ENCODE results near the gene MAD1L1.

Gene MAD1L1

DNA sequence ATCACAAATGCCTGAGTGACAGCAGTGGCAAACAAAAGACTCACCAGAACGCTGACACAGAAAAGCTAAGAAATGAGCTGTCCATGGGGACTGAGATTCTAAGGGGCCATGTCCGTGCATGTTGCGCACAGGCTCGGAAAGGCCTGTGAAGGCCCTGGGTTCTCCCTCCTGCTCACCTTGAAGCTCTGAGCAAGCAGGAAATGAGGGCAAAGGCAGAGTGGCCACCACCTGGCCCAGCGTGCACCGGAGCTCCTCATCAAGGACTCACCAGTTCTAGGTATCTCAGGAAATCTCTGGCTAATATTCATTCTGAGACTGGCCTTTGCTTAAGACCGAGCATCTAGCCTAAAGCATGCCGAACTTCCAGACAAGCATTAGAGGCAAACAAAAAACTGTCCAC lies 52.7 kb downstream of the MAD1L1 start:
- H3K23ac ChIP-seq (ENCODE audit: low read length), result no peak overlapping the region
- peaks cover 0 to 2% of the 10 kb centered on the region in 2 experiments for H3K36me3 ChIP-seq (ENCODE audit: control insufficient read depth in 1 of 2, insufficient read depth in 2 of 2, low read length in 2 of 2)
- no peak overlapping the region for H2BK5ac ChIP-seq (ENCODE audit: low read depth, low read length, poor library complexity)
- H3K4ac ChIP-seq (ENCODE audit: low read depth, low read length), result no peak overlapping the region
- peak overlapping the region; percentile 8 for H4K12ac ChIP-seq (ENCODE audit: low read depth, low read length)
- no peak overlapping the region for H4K8ac ChIP-seq (ENCODE audit: low read depth, low read length)
- H3K4me3 ChIP-seq (ENCODE audit: low read depth, low read length), result no peak overlapping the region
- no peak overlapping the region for H3K14ac ChIP-seq (ENCODE audit: low read length)
- H2AFZ ChIP-seq (ENCODE audit: insufficient read depth, low read length, poor library complexity), result no peak overlapping the region
- H3K9ac ChIP-seq (ENCODE audit: low read length), result no peak overlapping the region
- H3K27ac ChIP-seq (ENCODE audit: low read depth, low read length), result peak overlapping the region; percentile 19
- DNase-seq, result no peak
- no peak overlapping the region for H3K4me2 ChIP-seq (ENCODE audit: low read length)
- H2BK120ac ChIP-seq (ENCODE audit: insufficient read depth, low read length, poor library complexity), result no peak overlapping the region
- H3K4me1 ChIP-seq (ENCODE audit: control insufficient read depth in 1 of 2, insufficient read depth in 2 of 2, low read length in 2 of 2), result peaks cover 3 to 4% of the 10 kb centered on the region in 2 experiments
- no peak overlapping the region for H2BK12ac ChIP-seq (ENCODE audit: low read length)
- no peak overlapping the region for H4K91ac ChIP-seq (ENCODE audit: low read depth, low read length)
- WGBS (ENCODE audit: extremely low coverage, insufficient coverage, insufficient read length), result no CpG with 5 or more reads among the region's 8 CpGs
- no peaks in the 10 kb centered on the region for H3K79me1 ChIP-seq (ENCODE audit: low read length)
- no peaks in the 10 kb centered on the region for H3K27me3 ChIP-seq (ENCODE audit: insufficient read depth, low read length)
- H3K18ac ChIP-seq (ENCODE audit: low read length), result no peak overlapping the region
- no peaks in the 10 kb centered on the region for H3K79me2 ChIP-seq (ENCODE audit: control insufficient read depth, insufficient read depth, low read length, poor library complexity)
- H3K9me3 ChIP-seq (ENCODE audit: insufficient read depth, low read depth, low read length), result no peaks in the 10 kb centered on the region
- H2AK5ac ChIP-seq (ENCODE audit: low read length), result no peak overlapping the region

DNA sequence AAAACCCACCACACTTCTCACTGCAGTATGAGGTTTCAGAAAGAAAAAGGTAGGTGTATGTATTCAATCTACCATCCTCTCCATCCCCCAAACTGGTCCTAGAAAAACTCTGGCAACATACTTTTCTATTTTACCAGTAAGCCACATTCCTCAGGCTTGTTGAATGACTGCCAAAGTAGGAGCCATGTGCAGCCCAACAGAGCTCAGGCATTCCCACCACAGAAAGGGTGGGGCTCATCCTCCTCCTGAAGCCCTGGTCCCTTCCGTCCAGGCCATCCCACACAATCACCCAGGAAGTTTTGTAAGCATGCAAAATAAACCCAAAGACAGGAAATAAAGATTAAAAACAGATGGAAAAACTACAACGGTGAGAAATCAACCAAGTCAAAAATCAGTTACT lies 57.2 kb downstream of the MAD1L1 start:
- Histone ChIP-seq H3K18ac (ENCODE audit: low read length) (no peak overlapping the region), H3K4me2 (ENCODE audit: low read length) (no peak overlapping the region), H3K79me1 (ENCODE audit: low read length) (peaks cover 3% of the 10 kb centered on the region), H3K4me1 (ENCODE audit: control insufficient read depth in 1 of 2, insufficient read depth in 2 of 2, low read length in 2 of 2) (peaks cover 6 to 8% of the 10 kb centered on the region in 2 experiments), H4K8ac (ENCODE audit: low read depth, low read length) (no peak overlapping the region), H2AFZ (ENCODE audit: insufficient read depth, low read length, poor library complexity) (no peak overlapping the region), H4K91ac (ENCODE audit: low read depth, low read length) (no peak overlapping the region), H3K9me3 (ENCODE audit: insufficient read depth, low read depth, low read length) (no peaks in the 10 kb centered on the region), H3K9ac (ENCODE audit: low read length) (no peak overlapping the region), H3K4ac (ENCODE audit: low read depth, low read length) (no peak overlapping the region), H3K27me3 (ENCODE audit: insufficient read depth, low read length) (no peaks in the 10 kb centered on the region), H3K4me3 (ENCODE audit: low read depth, low read length) (no peak overlapping the region), H4K12ac (ENCODE audit: low read depth, low read length) (no peak overlapping the region), H2BK12ac (ENCODE audit: low read length) (no peak overlapping the region), H3K14ac (ENCODE audit: low read length) (no peak overlapping the region), H3K23ac (ENCODE audit: low read length) (no peak overlapping the region), H3K27ac (ENCODE audit: low read depth, low read length) (no peak overlapping the region), H2AK5ac (ENCODE audit: low read length) (no peak overlapping the region), H3K36me3 (ENCODE audit: control insufficient read depth in 1 of 2, insufficient read depth in 2 of 2, low read length in 2 of 2) (peaks cover 9 to 12% of the 10 kb centered on the region in 2 experiments), H2BK120ac (ENCODE audit: insufficient read depth, low read length, poor library complexity) (no peak overlapping the region), H3K79me2 (ENCODE audit: control insufficient read depth, insufficient read depth, low read length, poor library complexity) (peaks cover 2% of the 10 kb centered on the region), H2BK5ac (ENCODE audit: low read depth, low read length, poor library complexity) (no peak overlapping the region)
- no peak for DNase-seq
- WGBS (ENCODE audit: extremely low coverage, insufficient coverage, insufficient read length), result no CpG with 5 or more reads among the region's 2 CpGs

GRCh38 chr7:2175091-2175490 lies 57.7 kb downstream of the MAD1L1 start:
- Histone ChIP-seq H3K79me2 (ENCODE audit: control insufficient read depth, insufficient read depth, low read length, poor library complexity) (peaks cover 5% of the 10 kb centered on the region), H3K27me3 (ENCODE audit: insufficient read depth, low read length) (no peaks in the 10 kb centered on the region), H4K91ac (ENCODE audit: low read depth, low read length) (no peak overlapping the region), H3K23ac (ENCODE audit: low read length) (no peak overlapping the region), H2AFZ (ENCODE audit: insufficient read depth, low read length, poor library complexity) (no peak overlapping the region), H3K14ac (ENCODE audit: low read length) (no peak overlapping the region), H3K4me3 (ENCODE audit: low read depth, low read length) (no peak overlapping the region), H2AK5ac (ENCODE audit: low read length) (no peak overlapping the region), H3K4me1 (ENCODE audit: control insufficient read depth in 1 of 2, insufficient read depth in 2 of 2, low read length in 2 of 2) (peaks cover 9 to 10% of the 10 kb centered on the region in 2 experiments), H2BK5ac (ENCODE audit: low read depth, low read length, poor library complexity) (no peak overlapping the region), H3K4ac (ENCODE audit: low read depth, low read length) (no peak overlapping the region), H3K79me1 (ENCODE audit: low read length) (peaks cover 7% of the 10 kb centered on the region), H4K12ac (ENCODE audit: low read depth, low read length) (no peak overlapping the region), H3K9me3 (ENCODE audit: insufficient read depth, low read depth, low read length) (no peaks in the 10 kb centered on the region), H2BK12ac (ENCODE audit: low read length) (no peak overlapping the region), H2BK120ac (ENCODE audit: insufficient read depth, low read length, poor library complexity) (no peak overlapping the region), H3K9ac (ENCODE audit: low read length) (no peak overlapping the region), H3K36me3 (ENCODE audit: control insufficient read depth in 1 of 2, insufficient read depth in 2 of 2, low read length in 2 of 2) (peaks cover 12 to 16% of the 10 kb centered on the region in 2 experiments), H3K4me2 (ENCODE audit: low read length) (no peak overlapping the region), H3K27ac (ENCODE audit: low read depth, low read length) (no peak overlapping the region), H3K18ac (ENCODE audit: low read length) (no peak overlapping the region), H4K8ac (ENCODE audit: low read depth, low read length) (no peak overlapping the region)
- DNase-seq, result no peak
- WGBS (ENCODE audit: extremely low coverage, insufficient coverage, insufficient read length), result no CpG with 5 or more reads among the region's 15 CpGs

DNA sequence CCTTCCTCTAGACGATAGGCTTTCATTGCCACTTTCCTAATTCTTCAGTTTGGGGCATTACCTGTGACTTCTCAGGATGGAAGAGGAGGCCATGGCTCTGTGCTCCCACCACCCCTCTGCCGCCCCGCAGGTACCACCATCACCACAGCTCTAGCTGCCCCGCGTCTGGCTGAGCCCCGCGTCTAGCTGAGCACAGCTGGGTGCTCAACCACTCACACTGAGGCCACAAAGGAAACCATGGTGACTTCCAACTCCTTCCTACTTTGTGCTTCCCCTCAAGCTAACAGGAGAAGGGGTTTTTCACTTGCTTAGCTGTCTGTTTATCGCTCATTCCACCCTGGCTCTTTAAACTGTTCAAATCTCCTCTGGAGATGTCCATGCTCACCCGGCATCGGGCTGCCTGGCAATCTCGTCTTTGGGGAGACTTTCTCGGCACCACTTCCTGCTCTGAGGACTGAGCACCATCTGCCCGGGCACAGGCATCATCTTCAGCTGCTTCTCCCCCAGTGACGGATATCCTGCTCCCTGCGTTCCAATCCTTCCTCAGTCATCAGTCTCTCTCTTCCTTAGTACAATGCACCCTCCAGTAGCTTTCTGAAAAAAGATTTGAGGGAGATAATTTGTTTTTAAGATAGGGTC lies 59.4 kb downstream of the MAD1L1 start:
- H3K36me3 ChIP-seq (ENCODE audit: control insufficient read depth in 1 of 2, insufficient read depth in 2 of 2, low read length in 2 of 2), result peaks cover 17% of the 10 kb centered on the region in 2 experiments
- H3K4ac ChIP-seq (ENCODE audit: low read depth, low read length), result no peak overlapping the region
- H3K27me3 ChIP-seq (ENCODE audit: insufficient read depth, low read length), result no peaks in the 10 kb centered on the region
- no peak overlapping the region for H4K12ac ChIP-seq (ENCODE audit: low read depth, low read length)
- H3K79me1 ChIP-seq (ENCODE audit: low read length), result peaks cover 12% of the 10 kb centered on the region
- no peak overlapping the region for H2BK12ac ChIP-seq (ENCODE audit: low read length)
- no peak overlapping the region for H3K18ac ChIP-seq (ENCODE audit: low read length)
- no peak overlapping the region for H4K8ac ChIP-seq (ENCODE audit: low read depth, low read length)
- no peak for DNase-seq
- no CpG with 5 or more reads among the region's 15 CpGs for WGBS (ENCODE audit: extremely low coverage, insufficient coverage, insufficient read length)
- no peak overlapping the region for H3K27ac ChIP-seq (ENCODE audit: low read depth, low read length)
- no peak overlapping the region for H3K4me2 ChIP-seq (ENCODE audit: low read length)
- no peak overlapping the region for H3K4me3 ChIP-seq (ENCODE audit: low read depth, low read length)
- H3K9me3 ChIP-seq (ENCODE audit: insufficient read depth, low read depth, low read length), result no peaks in the 10 kb centered on the region
- H3K79me2 ChIP-seq (ENCODE audit: control insufficient read depth, insufficient read depth, low read length, poor library complexity), result peaks cover 5% of the 10 kb centered on the region
- peaks cover 10 to 15% of the 10 kb centered on the region in 2 experiments for H3K4me1 ChIP-seq (ENCODE audit: control insufficient read depth in 1 of 2, insufficient read depth in 2 of 2, low read length in 2 of 2)
- H2BK5ac ChIP-seq (ENCODE audit: low read depth, low read length, poor library complexity), result no peak overlapping the region
- H4K91ac ChIP-seq (ENCODE audit: low read depth, low read length), result no peak overlapping the region
- no peak overlapping the region for H2AK5ac ChIP-seq (ENCODE audit: low read length)
- H3K14ac ChIP-seq (ENCODE audit: low read length), result no peak overlapping the region
- H2AFZ ChIP-seq (ENCODE audit: insufficient read depth, low read length, poor library complexity), result no peak overlapping the region
- no peak overlapping the region for H2BK120ac ChIP-seq (ENCODE audit: insufficient read depth, low read length, poor library complexity)
- no peak overlapping the region for H3K23ac ChIP-seq (ENCODE audit: low read length)
- no peak overlapping the region for H3K9ac ChIP-seq (ENCODE audit: low read length)

Measured in trophoblast cell (in vitro differentiated cells and primary cell).